Measurements from ENCODE around the gene OR5D18. TPM values are rescaled to one million over a fixed set of nuclear protein-coding genes. Genes with fewer than 3 reads are reported as not detected.

Gene OR5D18
- total and polyA plus RNA-seq, 10 of the 15 experiments (the other 5 are each of a cell fraction or from before 2014, with no cell fraction given) = not detected

- H2AFZ ChIP-seq (ENCODE audit: control insufficient read depth, low read depth, low read length) = no peak overlapping the region
- H3K27me3 ChIP-seq (replicated peaks in 1 of 2; ENCODE audit: control insufficient read depth in 2 of 2, insufficient read depth in 2 of 2, low read length in 1 of 2) = no peaks in the 10 kb centered on the region
- no peaks in the 10 kb centered on the region for H4K20me1 ChIP-seq (ENCODE audit: control insufficient read depth, insufficient read depth)
- intact Hi-C loops (cut with micrococcal nuclease; ENCODE audit: unreplicated experiment) = loop anchor here (10.0 kb wide), 1 partner anchor 46 kb away; no protein-coding TSS in a partner anchor
- H3K79me2 ChIP-seq (ENCODE audit: control insufficient read depth, insufficient read depth, low read length) = no peaks in the 10 kb centered on the region
- RAD21 ChIA-PET (ENCODE audit: unreplicated experiment) = no interaction called here
- no peak overlapping the region for H3K27ac ChIP-seq (ENCODE audit: control insufficient read depth, insufficient read depth)
- no peak overlapping the region for H3K4me2 ChIP-seq (ENCODE audit: control insufficient read depth, insufficient read depth)
- in situ Hi-C loops (cut with MboI) = no loop called here
- ATAC-seq (no peak), DNase-seq (ENCODE audit: low read depth, low spot score) (no peak), FAIRE-seq (no peak)
- BruUV-seq (replicated peaks) = no TSS peak
- no peaks in the 10 kb centered on the region for H3K36me3 ChIP-seq (ENCODE audit: control insufficient read depth in 2 of 2, insufficient read depth in 2 of 2, low read length in 1 of 2)
- TF ChIP-seq MTA2 (IDR thresholded peaks at IDR 0.05; ENCODE audit: low read depth) (no peak), ZNF207 (IDR thresholded peaks at IDR 0.05; ENCODE audit: borderline replicate concordance) (no peak), GABPA (IDR thresholded peaks at IDR 0.05; ENCODE audit: low read depth) (no peak), NKRF (conservative IDR thresholded peaks at IDR 0.05) (no peak), ZNF217 (IDR thresholded peaks at IDR 0.05) (no peak), ZZZ3 (IDR thresholded peaks at IDR 0.05; ENCODE audit: control insufficient read depth, insufficient read length, low read depth) (no peak), GATAD2B (conservative IDR thresholded peaks at IDR 0.05; ENCODE audit: low read depth) (no peak), ATF2 (IDR thresholded peaks at IDR 0.05; ENCODE audit: low read length) (no peak), PKNOX1 (IDR thresholded peaks at IDR 0.05) (no peak), POLR2AphosphoS2 (IDR thresholded peaks at IDR 0.05; ENCODE audit: low read depth, low read length) (no peak), NRF1 (conservative IDR thresholded peaks at IDR 0.05; ENCODE audit: low read depth, low read length) (no peak), CEBPZ (IDR thresholded peaks at IDR 0.05; ENCODE audit: low read depth, low read length) (no peak), TCF7 (IDR thresholded peaks at IDR 0.05; ENCODE audit: borderline replicate concordance) (no peak), RAD21 (IDR thresholded peaks at IDR 0.05; ENCODE audit: insufficient read depth, low read depth, low read length) (no peak), HSF1 (IDR thresholded peaks at IDR 0.05; ENCODE audit: low read depth, low read length) (no peak), RB1 (IDR thresholded peaks at IDR 0.05; ENCODE audit: borderline replicate concordance) (no peak)
- H3K4me3 ChIP-seq = no peak overlapping the region
- H3K9ac ChIP-seq (ENCODE audit: control insufficient read depth, insufficient read depth, low read length) = no peak overlapping the region
- SMC1A ChIA-PET (ENCODE audit: uncharacterized antibody, unreplicated experiment) = interaction anchor here (0.6 to 1.0 kb wide), 2 partner anchors 9 to 280 kb away, joined by 3 read pairs; no protein-coding TSS in a partner anchor
- H3K9me3 ChIP-seq (replicated peaks; ENCODE audit: control insufficient read depth, insufficient read depth, low read length) = no peaks in the 10 kb centered on the region
- CTCF ChIA-PET = no interaction called here
- POLR2A ChIA-PET = no interaction called here
- H3K4me1 ChIP-seq (ENCODE audit: control insufficient read depth, insufficient read depth, low read length) = no peaks in the 10 kb centered on the region
Observed at GRCh38 chr11:55849037-55849436, 29.6 kb downstream of the OR5D18 start.
